Osteocyte (in vitro differentiated cells): Measurements from ENCODE around the gene TMEM43. TPM values are rescaled to one million over a fixed set of nuclear protein-coding genes. Genes with fewer than 3 reads are reported as not detected.
"Not testable (repeated sequence)": the region's sequence is repeated elsewhere in the genome, so short reads cannot be mapped to it uniquely, and the experiment has no call there.

Experiments used
- DNase-seq: peaks from one replicate; pipeline ENCODE4 v3.0.0; 2021; ENCODE audit warnings: mixed read lengths; ENCODE audit not compliant: unreplicated experiment; ENCODE audit errors: extremely low spot score
- H3K27ac Mint-ChIP-seq: one replicate; pipeline ENCODE4 v1.8.0; 2021; ENCODE audit warnings: mild to moderate bottlenecking, mixed read lengths; ENCODE audit not compliant: unreplicated experiment
- H3K27me3 Mint-ChIP-seq: one replicate; pipeline ENCODE4 v1.8.0; 2021; ENCODE audit warnings: mixed read lengths; ENCODE audit not compliant: unreplicated experiment
- H3K36me3 Mint-ChIP-seq: one replicate; pipeline ENCODE4 v1.8.0; 2021; ENCODE audit warnings: mixed read lengths; ENCODE audit not compliant: unreplicated experiment
- H3K4me1 Mint-ChIP-seq: one replicate; pipeline ENCODE4 v1.8.0; 2021; ENCODE audit warnings: mixed read lengths; ENCODE audit not compliant: unreplicated experiment
- H3K4me3 Mint-ChIP-seq: one replicate; pipeline ENCODE4 v1.8.0; 2021; ENCODE audit warnings: mild to moderate bottlenecking, moderate library complexity, mixed read lengths; ENCODE audit not compliant: unreplicated experiment
- H3K9me3 Mint-ChIP-seq: one replicate; pipeline ENCODE4 v1.8.0; 2021; ENCODE audit warnings: mixed read lengths; ENCODE audit not compliant: unreplicated experiment
- total RNA-seq: library from RNA; stranded (reverse); gene quantifications from 2 replicates; pipeline ENCODE4 v1.2.1, GENCODE V29; 2021
- TF ChIP-seq, protein P1 (sequence below): fragments of 200-600 bp; sonication (generic); IDR thresholded peaks from 2 replicates; pipeline ENCODE4 v1.5.0; 2021; ENCODE audit warnings: antibody characterized with exemption, mild to moderate bottlenecking, moderate library complexity

TMEM43 gene
- total RNA-seq, 1 donor from 2014 or later, result 73.3 TPM

DNA sequence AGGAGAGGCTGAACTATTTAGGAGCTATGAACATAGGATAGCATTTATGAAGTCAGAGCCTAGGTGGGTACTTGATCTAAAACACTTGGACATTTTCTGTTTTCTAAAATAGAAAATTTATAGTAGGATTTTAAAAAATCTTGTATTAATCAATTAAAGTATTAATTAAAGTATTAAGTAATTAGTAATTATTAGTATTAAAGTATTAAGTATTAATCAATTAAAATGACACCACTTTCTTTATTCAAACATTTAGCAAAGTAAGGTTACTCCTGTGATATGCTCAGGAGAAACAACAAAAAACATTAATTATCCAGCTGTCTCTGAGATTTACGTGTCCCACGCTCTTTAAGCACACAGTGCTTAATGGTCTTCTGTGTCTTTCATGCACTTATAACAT lies 32.4 kb upstream of the TMEM43 start:
- H3K36me3 Mint-ChIP-seq, result no peaks in the 10 kb centered on the region
- H3K4me3 Mint-ChIP-seq, result no peak overlapping the region
- H3K9me3 Mint-ChIP-seq, result peaks cover 10% of the 10 kb centered on the region
- no peaks in the 10 kb centered on the region for H3K4me1 Mint-ChIP-seq
- no peak overlapping the region for H3K27ac Mint-ChIP-seq
- TF ChIP-seq, protein P1, sequence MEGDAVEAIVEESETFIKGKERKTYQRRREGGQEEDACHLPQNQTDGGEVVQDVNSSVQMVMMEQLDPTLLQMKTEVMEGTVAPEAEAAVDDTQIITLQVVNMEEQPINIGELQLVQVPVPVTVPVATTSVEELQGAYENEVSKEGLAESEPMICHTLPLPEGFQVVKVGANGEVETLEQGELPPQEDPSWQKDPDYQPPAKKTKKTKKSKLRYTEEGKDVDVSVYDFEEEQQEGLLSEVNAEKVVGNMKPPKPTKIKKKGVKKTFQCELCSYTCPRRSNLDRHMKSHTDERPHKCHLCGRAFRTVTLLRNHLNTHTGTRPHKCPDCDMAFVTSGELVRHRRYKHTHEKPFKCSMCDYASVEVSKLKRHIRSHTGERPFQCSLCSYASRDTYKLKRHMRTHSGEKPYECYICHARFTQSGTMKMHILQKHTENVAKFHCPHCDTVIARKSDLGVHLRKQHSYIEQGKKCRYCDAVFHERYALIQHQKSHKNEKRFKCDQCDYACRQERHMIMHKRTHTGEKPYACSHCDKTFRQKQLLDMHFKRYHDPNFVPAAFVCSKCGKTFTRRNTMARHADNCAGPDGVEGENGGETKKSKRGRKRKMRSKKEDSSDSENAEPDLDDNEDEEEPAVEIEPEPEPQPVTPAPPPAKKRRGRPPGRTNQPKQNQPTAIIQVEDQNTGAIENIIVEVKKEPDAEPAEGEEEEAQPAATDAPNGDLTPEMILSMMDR, result no peak
- peaks cover 39% of the 10 kb centered on the region for H3K27me3 Mint-ChIP-seq
- DNase-seq, result no peak

GRCh38 chr3:14093831-14094230 lies 31.0 kb upstream of the TMEM43 start:
- H3K4me3 Mint-ChIP-seq, result no peak overlapping the region
- no peak overlapping the region for H3K27ac Mint-ChIP-seq

DNA sequence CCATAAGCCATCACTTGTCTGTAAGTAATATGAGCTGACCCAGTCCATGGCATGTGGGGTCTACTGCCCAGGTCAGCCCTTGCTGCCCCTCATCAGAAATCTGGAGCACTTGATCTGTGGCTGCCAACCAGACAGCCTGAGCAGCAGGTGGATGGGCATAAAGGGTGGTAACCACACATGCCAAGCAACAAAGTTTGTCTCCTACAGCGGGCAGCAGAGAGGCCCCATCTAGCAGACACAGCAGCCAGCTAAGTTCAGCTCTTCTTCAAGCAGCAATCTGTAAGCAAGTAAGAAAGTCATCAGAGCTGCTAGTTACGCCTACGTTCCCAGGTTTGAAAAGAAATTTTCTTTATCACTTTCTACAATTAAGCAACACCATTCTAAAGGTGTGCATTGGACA lies 28.1 kb upstream of the TMEM43 start:
- H3K4me3 Mint-ChIP-seq, result no peak overlapping the region

More at GRCh38 chr3:14093831-14094230, 31.0 kb upstream of the TMEM43 start:
- peaks cover 40% of the 10 kb centered on the region for H3K27me3 Mint-ChIP-seq
- DNase-seq, result no peak
- peaks cover 6% of the 10 kb centered on the region for H3K9me3 Mint-ChIP-seq
- TF ChIP-seq, protein P1, result no peak
- no peaks in the 10 kb centered on the region for H3K36me3 Mint-ChIP-seq
- no peaks in the 10 kb centered on the region for H3K4me1 Mint-ChIP-seq

DNA sequence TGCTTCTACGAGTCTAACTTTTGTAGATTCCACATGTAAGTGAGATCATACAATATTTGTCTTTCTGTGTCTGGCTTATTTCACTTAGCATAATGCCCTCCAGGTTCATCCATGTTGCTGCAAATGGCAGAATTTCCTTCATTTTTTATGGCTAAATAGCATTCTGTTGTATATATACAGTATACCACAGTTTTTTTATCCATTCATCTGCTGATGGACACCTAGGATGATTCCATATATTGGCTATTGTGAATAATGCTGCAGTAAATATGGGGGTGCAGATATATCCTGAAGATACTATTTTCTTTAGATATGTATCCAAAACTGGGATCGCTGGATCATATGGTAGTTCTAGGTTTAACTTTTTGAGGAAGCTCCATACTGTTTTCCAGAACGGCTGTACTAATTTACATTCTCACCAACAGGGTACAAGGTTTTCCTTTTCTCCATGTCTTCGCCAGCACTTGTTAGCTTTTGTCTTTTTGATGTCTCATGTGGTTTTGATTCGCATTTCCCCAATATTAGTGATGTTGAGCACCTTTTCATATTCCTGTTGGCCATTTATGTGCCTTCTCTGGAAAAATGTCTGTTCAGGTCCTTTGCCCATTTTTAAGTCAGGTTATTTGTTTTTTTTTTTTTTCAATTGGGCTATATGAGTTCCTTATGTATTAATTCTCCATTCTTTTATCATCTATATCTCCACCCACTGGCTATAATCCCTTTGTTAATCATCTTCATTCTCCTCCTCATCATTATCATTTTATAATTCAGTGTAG lies 27.0 kb upstream of the TMEM43 start:
- DNase-seq, result no peak
- Mint-ChIP-seq H3K36me3 (no peaks in the 10 kb centered on the region), H3K27ac (no peak overlapping the region), H3K4me1 (no peaks in the 10 kb centered on the region), H3K4me3 (no peak overlapping the region), H3K27me3 (peaks cover 47% of the 10 kb centered on the region), H3K9me3 (peaks cover 5% of the 10 kb centered on the region)
- TF ChIP-seq, protein P1, result no peak

More for the DNA sequence above, 28.1 kb upstream of the TMEM43 start:
- peaks cover 5% of the 10 kb centered on the region for H3K9me3 Mint-ChIP-seq
- H3K36me3 Mint-ChIP-seq, result no peaks in the 10 kb centered on the region
- H3K4me1 Mint-ChIP-seq, result no peaks in the 10 kb centered on the region
- H3K27me3 Mint-ChIP-seq, result peaks cover 39% of the 10 kb centered on the region
- no peak for DNase-seq
- H3K27ac Mint-ChIP-seq, result no peak overlapping the region
- TF ChIP-seq, protein P1, result no peak

GRCh38 chr3:14109821-14110220 lies 15.0 kb upstream of the TMEM43 start:
- H3K27me3 Mint-ChIP-seq, result peaks cover 18% of the 10 kb centered on the region
- H3K27ac Mint-ChIP-seq, H3K4me1 Mint-ChIP-seq, H3K9me3 Mint-ChIP-seq, H3K4me3 Mint-ChIP-seq, DNase-seq: not testable (repeated sequence)
- peaks cover 19% of the 10 kb centered on the region for H3K36me3 Mint-ChIP-seq
